ENCODE results near the gene WIPF2. TPM values are rescaled to one million over a fixed set of nuclear protein-coding genes. Genes with fewer than 3 reads are reported as not detected.
"Not testable (repeated sequence)": the region's sequence is repeated elsewhere in the genome, so short reads cannot be mapped to it uniquely, and the experiment has no call there.

Gene WIPF2
- polyA plus RNA-seq, 1 donor (not counting 4 experiments of a cell fraction or from before 2014, with no cell fraction given): 8.5 TPM

GRCh38 chr17:40209404-40210093 lies 9.6 kb upstream of the WIPF2 start:
- H3K9ac ChIP-seq (ENCODE audit: control insufficient read depth, extremely low read depth, insufficient read depth, low read length): no peak overlapping the region
- H3K27me3 ChIP-seq (ENCODE audit: control insufficient read depth, extremely low read depth, insufficient read depth, low read length): no peaks in the 10 kb centered on the region
- no peaks in the 10 kb centered on the region for H3K9me1 ChIP-seq (ENCODE audit: control insufficient read depth, extremely low read depth, insufficient read depth, low read length)
- no peaks in the 10 kb centered on the region for H4K20me1 ChIP-seq (ENCODE audit: control insufficient read depth, extremely low read depth, insufficient read depth, low read length)
- H3K4me2 ChIP-seq (ENCODE audit: control insufficient read depth, extremely low read depth, insufficient read depth, low read depth, low read length): no peak overlapping the region
- no peaks in the 10 kb centered on the region for H3K4me1 ChIP-seq (ENCODE audit: control insufficient read depth, extremely low read depth, insufficient read depth, low read length)
- dilution Hi-C loops (cut with MboI; ENCODE audit: extremely low pct_ligation_motif_present, low sequenced_read_pairs): no loop called here
- no peak overlapping the region for H2AFZ ChIP-seq (ENCODE audit: control insufficient read depth, low read length)
- no peaks in the 10 kb centered on the region for H3K79me2 ChIP-seq (ENCODE audit: control insufficient read depth, insufficient read depth, low read length)
- TF ChIP-seq CTCF (optimal IDR thresholded peaks at IDR 0.05 in 1 of 3, IDR thresholded peaks at IDR 0.05 in 1 of 3, conservative IDR thresholded peaks at IDR 0.05 in 1 of 3; ENCODE audit: extremely low read depth in 1 of 3, insufficient read depth in 2 of 3, low read length in 3 of 3) (no peak), EZH2 (IDR thresholded peaks at IDR 0.05; ENCODE audit: low read length) (no peak)
- H3K36me3 ChIP-seq (ENCODE audit: control insufficient read depth in 2 of 2, extremely low read depth in 1 of 2, insufficient read depth in 2 of 2, low read length in 2 of 2): no peaks in the 10 kb centered on the region
- no peaks in the 10 kb centered on the region for H3K9me3 ChIP-seq (ENCODE audit: control insufficient read depth, low read depth, low read length)
- H3K27ac ChIP-seq (ENCODE audit: control insufficient read depth, insufficient read depth, low read length): no peak overlapping the region
- DNase-seq (ENCODE audit: low read depth, low spot score): no peak
- H3K4me3 ChIP-seq (ENCODE audit: control insufficient read depth in 2 of 3, extremely low read depth in 1 of 3, insufficient read depth in 2 of 3, low read depth in 1 of 3, low read length in 3 of 3): no peak overlapping the region
- no peak for FAIRE-seq

- H3K4me1 ChIP-seq (ENCODE audit: control insufficient read depth, extremely low read depth, insufficient read depth, low read length); H3K9ac ChIP-seq (ENCODE audit: control insufficient read depth, extremely low read depth, insufficient read depth, low read length); DNase-seq (ENCODE audit: low read depth, low spot score); H3K36me3 ChIP-seq (ENCODE audit: control insufficient read depth in 2 of 2, extremely low read depth in 1 of 2, insufficient read depth in 2 of 2, low read length in 2 of 2); H3K79me2 ChIP-seq (ENCODE audit: control insufficient read depth, insufficient read depth, low read length); H3K4me3 ChIP-seq (ENCODE audit: control insufficient read depth in 2 of 3, extremely low read depth in 1 of 3, insufficient read depth in 2 of 3, low read depth in 1 of 3, low read length in 3 of 3); H3K4me2 ChIP-seq (ENCODE audit: control insufficient read depth, extremely low read depth, insufficient read depth, low read depth, low read length); H2AFZ ChIP-seq (ENCODE audit: control insufficient read depth, low read length); H4K20me1 ChIP-seq (ENCODE audit: control insufficient read depth, extremely low read depth, insufficient read depth, low read length); H3K27me3 ChIP-seq (ENCODE audit: control insufficient read depth, extremely low read depth, insufficient read depth, low read length); H3K9me3 ChIP-seq (ENCODE audit: control insufficient read depth, low read depth, low read length); dilution Hi-C loops (cut with MboI; ENCODE audit: extremely low pct_ligation_motif_present, low sequenced_read_pairs); FAIRE-seq; H3K9me1 ChIP-seq (ENCODE audit: control insufficient read depth, extremely low read depth, insufficient read depth, low read length); H3K27ac ChIP-seq (ENCODE audit: control insufficient read depth, insufficient read depth, low read length): not testable (repeated sequence)
These were observed 5.2 kb upstream of the WIPF2 start for GRCh38 chr17:40213914-40214313.

Measured in keratinocyte (primary cell).